ENCODE results near the gene DPYSL3.

The DPYSL3 gene

DNA sequence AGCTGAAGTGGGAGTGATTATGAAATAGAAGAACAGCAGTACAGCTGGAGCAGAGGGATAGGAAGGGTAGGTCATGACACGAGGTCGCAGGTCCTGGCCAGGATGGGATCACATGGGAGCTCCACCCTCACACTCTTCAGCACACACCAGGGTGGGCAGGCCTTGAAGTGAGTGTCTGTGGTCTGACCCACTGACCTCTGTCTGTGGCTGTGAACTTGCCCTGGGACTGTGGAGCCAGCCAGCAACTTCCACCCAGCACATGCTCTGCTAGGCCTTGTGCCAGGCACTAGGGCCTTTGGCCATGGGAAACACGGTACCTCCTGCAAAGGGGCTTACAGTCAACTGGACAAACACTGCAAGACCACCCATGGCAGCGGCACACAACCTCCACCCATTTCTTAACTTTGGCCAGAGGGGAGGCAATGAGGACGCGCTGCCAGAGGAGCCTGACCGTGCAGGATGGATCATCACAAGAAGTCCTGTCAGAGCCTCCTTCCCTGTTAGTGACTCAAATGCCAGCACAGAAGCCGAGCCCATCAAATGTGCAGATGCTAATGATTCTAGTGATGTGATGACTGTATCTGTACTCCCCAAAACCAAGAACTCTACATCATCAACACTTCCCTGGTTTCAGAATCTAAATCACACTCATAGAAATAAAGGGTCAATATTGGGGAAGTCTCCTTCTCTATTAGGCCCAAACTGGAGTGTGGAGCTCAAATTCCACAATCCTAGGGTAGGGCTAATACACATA lies 113.6 kb downstream of the DPYSL3 start:
- H3K4me1 Mint-ChIP-seq: no peaks in the 10 kb centered on the region
- peaks cover 33% of the 10 kb centered on the region for H3K36me3 Mint-ChIP-seq (ENCODE audit: low read depth)
- no peak overlapping the region for H3K27ac Mint-ChIP-seq
- H3K27me3 Mint-ChIP-seq (ENCODE audit: low read depth): no peaks in the 10 kb centered on the region
- H3K9me3 Mint-ChIP-seq: no peaks in the 10 kb centered on the region
- no peak overlapping the region for H3K4me3 Mint-ChIP-seq
- TF ChIP-seq, protein P1, sequence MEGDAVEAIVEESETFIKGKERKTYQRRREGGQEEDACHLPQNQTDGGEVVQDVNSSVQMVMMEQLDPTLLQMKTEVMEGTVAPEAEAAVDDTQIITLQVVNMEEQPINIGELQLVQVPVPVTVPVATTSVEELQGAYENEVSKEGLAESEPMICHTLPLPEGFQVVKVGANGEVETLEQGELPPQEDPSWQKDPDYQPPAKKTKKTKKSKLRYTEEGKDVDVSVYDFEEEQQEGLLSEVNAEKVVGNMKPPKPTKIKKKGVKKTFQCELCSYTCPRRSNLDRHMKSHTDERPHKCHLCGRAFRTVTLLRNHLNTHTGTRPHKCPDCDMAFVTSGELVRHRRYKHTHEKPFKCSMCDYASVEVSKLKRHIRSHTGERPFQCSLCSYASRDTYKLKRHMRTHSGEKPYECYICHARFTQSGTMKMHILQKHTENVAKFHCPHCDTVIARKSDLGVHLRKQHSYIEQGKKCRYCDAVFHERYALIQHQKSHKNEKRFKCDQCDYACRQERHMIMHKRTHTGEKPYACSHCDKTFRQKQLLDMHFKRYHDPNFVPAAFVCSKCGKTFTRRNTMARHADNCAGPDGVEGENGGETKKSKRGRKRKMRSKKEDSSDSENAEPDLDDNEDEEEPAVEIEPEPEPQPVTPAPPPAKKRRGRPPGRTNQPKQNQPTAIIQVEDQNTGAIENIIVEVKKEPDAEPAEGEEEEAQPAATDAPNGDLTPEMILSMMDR (IDR thresholded peaks at IDR 0.05; ENCODE audit: unreplicated experiment in 3 of 3): no peak

DNA sequence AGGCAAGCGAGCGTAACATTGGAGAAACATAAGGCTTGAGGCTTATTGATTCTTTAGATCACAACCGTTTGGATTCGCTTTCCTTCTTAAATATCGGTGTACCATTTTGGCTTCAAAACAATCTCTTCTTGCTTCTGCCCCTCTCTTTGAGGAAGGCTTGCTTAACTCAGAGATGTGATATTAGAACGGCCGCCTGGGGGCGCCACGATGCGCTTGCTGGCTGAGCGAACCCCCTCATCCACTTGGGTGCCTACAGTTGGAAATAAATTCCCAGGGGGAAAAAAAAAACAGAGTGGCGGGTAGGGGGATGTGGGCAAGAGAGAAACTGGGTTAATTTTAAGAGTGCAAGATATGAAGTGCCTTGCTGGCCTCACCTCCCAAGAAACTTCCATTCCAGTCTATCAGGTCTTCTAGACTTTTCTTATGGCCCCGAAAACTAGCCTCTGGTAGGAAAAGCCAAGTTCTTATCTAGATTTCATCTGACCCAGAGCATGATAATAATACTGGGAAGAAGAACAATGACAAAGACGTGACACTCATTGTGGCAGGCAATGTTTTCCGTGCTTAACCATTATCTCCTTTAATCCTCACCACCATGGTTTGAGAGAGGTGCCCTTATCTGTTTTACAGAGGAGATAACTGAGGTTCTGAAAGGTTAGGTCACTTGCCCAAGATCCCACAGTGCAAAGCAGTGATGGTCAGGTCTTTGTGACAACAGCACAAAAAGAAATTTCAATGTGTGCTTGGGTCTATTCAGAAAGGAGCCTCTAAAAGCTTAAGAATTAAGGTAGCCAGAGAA lies 115.8 kb downstream of the DPYSL3 start:
- no peaks in the 10 kb centered on the region for H3K4me1 Mint-ChIP-seq
- no peak overlapping the region for H3K27ac Mint-ChIP-seq
- H3K4me3 Mint-ChIP-seq: no peak overlapping the region
- no peaks in the 10 kb centered on the region for H3K9me3 Mint-ChIP-seq
- H3K27me3 Mint-ChIP-seq (ENCODE audit: low read depth): no peaks in the 10 kb centered on the region
- TF ChIP-seq, protein P1 (IDR thresholded peaks at IDR 0.05; ENCODE audit: unreplicated experiment in 3 of 3): no peak
- H3K36me3 Mint-ChIP-seq (ENCODE audit: low read depth): peaks cover 25% of the 10 kb centered on the region

DNA sequence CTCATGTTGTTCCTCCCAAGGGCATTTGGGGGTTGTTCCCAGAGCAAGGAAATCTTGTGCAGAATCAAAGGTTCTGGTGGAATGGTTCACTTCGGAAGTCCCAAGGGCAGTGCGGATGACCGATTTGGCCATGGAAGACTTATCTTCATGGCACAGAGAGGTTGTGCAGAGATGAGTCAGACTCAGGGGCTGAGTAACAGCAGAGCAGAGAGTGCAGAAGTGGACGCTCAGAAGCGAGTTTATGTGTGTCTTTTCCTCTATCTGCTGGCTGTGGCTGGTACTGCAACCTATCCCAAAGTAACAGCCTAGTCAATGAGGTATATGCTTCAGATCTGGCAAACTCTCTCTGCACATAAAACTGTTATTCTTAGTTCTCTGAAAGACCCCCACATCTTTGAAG lies 118.1 kb downstream of the DPYSL3 start:
- Mint-ChIP-seq H3K27me3 (ENCODE audit: low read depth) (peaks cover 4% of the 10 kb centered on the region), H3K4me3 (no peak overlapping the region), H3K4me1 (no peaks in the 10 kb centered on the region), H3K27ac (no peak overlapping the region), H3K36me3 (ENCODE audit: low read depth) (peaks cover 14% of the 10 kb centered on the region), H3K9me3 (no peaks in the 10 kb centered on the region)
- TF ChIP-seq, protein P1 (IDR thresholded peaks at IDR 0.05; ENCODE audit: unreplicated experiment in 3 of 3): peak; percentile 50 to 63 (median 52)

DNA sequence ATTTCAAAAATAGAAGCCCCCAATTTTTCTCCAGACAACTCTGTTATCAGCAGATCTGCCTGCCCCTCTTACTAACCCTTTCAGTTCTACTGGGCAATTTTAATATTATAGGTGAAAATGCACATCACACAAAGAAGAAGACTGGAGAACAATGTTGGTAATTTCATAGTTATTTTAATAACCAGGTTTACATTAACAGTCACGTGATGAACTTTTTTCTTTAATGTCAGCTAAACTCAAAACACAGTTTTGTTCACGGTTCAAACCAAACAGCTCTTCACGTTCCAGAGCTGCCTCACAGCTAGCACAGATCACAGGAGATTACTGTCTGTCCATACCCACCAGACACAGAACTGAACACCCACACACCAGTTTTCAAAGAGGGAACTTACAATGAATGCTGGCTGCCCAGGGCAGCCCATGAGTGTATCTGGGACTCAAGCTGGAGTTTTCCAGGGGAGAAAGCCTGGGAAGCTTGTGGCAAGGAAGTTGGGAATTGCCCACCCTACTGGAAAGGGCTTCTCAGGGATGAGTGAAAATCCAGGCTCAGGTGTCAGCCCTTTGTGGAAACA lies 119.1 kb downstream of the DPYSL3 start:
- Mint-ChIP-seq H3K27me3 (ENCODE audit: low read depth) (peaks cover 4% of the 10 kb centered on the region), H3K4me3 (no peak overlapping the region), H3K9me3 (no peaks in the 10 kb centered on the region), H3K27ac (no peak overlapping the region), H3K36me3 (ENCODE audit: low read depth) (peaks cover 7% of the 10 kb centered on the region), H3K4me1 (no peaks in the 10 kb centered on the region)
- TF ChIP-seq, protein P1 (IDR thresholded peaks at IDR 0.05; ENCODE audit: unreplicated experiment in 3 of 3): no peak

DNA sequence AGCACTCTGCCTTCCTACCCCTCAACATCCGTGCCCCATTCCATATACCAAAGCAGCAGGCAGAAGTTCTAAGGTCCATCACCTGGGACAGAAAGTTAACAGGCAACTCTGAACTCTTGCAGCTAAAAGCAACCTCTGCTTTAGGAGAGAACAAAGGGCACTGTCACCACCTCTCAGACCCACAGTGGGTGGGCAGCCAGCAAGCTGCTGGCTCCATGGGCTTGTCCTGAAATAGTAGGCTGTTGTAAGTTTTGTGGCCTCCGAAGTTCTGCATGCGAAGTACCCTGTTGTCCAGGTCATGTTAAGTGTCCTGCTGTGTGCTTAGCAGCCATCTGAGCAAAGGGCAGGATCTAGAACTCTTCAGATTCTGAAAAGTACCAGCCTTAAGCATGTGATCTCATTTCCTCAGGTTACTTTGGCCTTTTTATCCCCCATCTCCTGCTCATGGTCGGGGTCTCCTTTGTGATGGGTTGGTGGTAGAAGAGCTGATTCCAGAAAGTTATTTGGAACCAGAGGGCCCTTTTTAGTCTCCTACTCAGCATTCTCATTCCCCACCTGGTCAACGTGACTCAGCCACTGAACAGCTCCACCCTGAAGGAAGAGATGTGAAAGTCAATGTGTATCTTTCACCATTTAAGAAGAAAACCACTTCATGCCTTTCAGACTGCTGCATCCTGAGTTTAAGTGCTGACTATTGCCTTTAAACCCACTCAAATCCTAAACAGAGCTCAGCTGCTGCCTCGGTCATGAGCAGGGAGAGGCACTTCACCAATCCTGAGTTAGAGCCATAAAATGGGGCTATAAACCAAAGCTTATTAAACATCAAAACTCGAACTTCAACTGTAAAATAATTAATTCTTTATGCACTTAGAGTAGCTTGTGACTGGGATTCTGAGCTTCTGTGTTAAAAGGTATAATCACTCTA lies 121.4 kb downstream of the DPYSL3 start:
- Mint-ChIP-seq H3K36me3 (ENCODE audit: low read depth) (no peaks in the 10 kb centered on the region), H3K27me3 (ENCODE audit: low read depth) (peaks cover 4% of the 10 kb centered on the region), H3K4me3 (no peak overlapping the region), H3K4me1 (no peaks in the 10 kb centered on the region), H3K27ac (no peak overlapping the region), H3K9me3 (no peaks in the 10 kb centered on the region)
- TF ChIP-seq, protein P1 (IDR thresholded peaks at IDR 0.05; ENCODE audit: unreplicated experiment in 3 of 3): no peak
